Naive thymus-derived CD8-positive, alpha-beta T cell (primary cell): Measurements from ENCODE around the gene NEGR1. TPM values are rescaled to one million over a fixed set of nuclear protein-coding genes. Genes with fewer than 3 reads are reported as not detected.

Experiments used
- ATAC-seq, 2 donors: fragments of 150-1000 bp; cut with Tn5 transposase in 1 of 2; sonication (Bioruptor Pico), chemical (Tn5 transposase) in 1 of 2; 1 replicate in 1 of 2; 2 replicates in 1 of 2; pipeline ENCODE4 v1.10.0; 2021; ENCODE audit warnings: mild to moderate bottlenecking in 2 of 2, moderate library complexity in 2 of 2
- POLR2A ChIA-PET: fragments of 350-600 bp; sonication (Branson Sonifier 250); formaldehyde crosslinking; loops from one replicate; lab custom pipeline; 2021; ENCODE audit warnings: antibody characterized with exemption; lab: Charles Lee
- DNase-seq, 10 donors: peaks; one replicate each; pipeline versions ENCODE4 v3.0.0 to v3.0.0-alpha.2; 2020 to 2022
- H3K27ac Mint-ChIP-seq, 10 donors: one replicate each; pipeline ENCODE4 v1.8.0; 2020 to 2022; ENCODE audit warnings: mild to moderate bottlenecking in 10 of 10, mixed read lengths in 10 of 10, moderate library complexity in 4 of 10, inconsistent platforms in 1 of 10
- H3K27me3 Mint-ChIP-seq, 5 donors: one replicate each; pipeline ENCODE4 v1.8.0; 2021 to 2022; ENCODE audit warnings: mixed read lengths in 5 of 5
- H3K36me3 Mint-ChIP-seq, 3 donors: one replicate each; pipeline ENCODE4 v1.8.0; 2020 to 2022; ENCODE audit warnings: mixed read lengths in 3 of 3, mild to moderate bottlenecking in 2 of 3, inconsistent platforms in 1 of 3
- H3K4me1 Mint-ChIP-seq, 4 donors: one replicate each; pipeline ENCODE4 v1.8.0; 2021 to 2022; ENCODE audit warnings: mixed read lengths in 4 of 4
- H3K4me3 Mint-ChIP-seq, 10 donors: one replicate each; pipeline ENCODE4 v1.8.0; 2020 to 2022; ENCODE audit warnings: mild to moderate bottlenecking in 10 of 10, mixed read lengths in 10 of 10, moderate library complexity in 6 of 10, inconsistent platforms in 1 of 10
- H3K9me3 Mint-ChIP-seq, 9 donors: one replicate each; pipeline ENCODE4 v1.8.0; 2020 to 2022; ENCODE audit warnings: mixed read lengths in 9 of 9, mild to moderate bottlenecking in 3 of 9, inconsistent platforms in 1 of 9, moderate library complexity in 1 of 9
- polyA plus RNA-seq, 3 donors: library from polyadenylated mRNA; unstranded; fragments of 300-500 nt; fragmentation: Illumina TruSeq; gene quantifications; one replicate each; pipeline ENCODE4 v1.2.3, GENCODE V29; 2021
- total RNA-seq, 8 experiments: library from RNA in 2 of 8; stranded (reverse) in 2 of 8; gene quantifications; one replicate each; pipeline ENCODE4 v1.2.3 and lab custom pipeline; 2021 to 2026

The NEGR1 gene
- total and polyA plus RNA-seq, 5 experiments from 2014 or later = not detected

DNA sequence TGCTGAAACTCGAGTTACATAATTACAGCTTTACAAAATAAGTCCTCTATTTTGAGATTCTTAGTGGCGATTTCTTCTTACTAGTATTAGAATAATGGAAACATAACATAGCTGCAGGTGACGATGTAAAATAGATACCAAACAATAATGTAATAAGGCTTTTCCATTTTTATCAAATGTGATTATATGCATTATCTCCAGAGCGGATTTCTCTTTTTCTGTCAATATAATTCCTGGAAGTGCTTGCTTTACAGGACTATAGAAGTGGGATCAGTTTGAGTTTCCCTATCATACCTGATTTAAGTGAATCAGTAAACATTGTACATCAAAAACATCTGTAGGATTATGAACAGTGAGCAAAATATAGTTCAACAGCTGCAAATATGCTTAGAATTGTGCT is 442.5 kb downstream of the NEGR1 start:
- H3K36me3 Mint-ChIP-seq = no peaks in the 10 kb centered on the region
- no peak for ATAC-seq
- POLR2A ChIA-PET = no interaction called here
- H3K4me1 Mint-ChIP-seq = peaks cover 0 to 4% (median 0%) of the 10 kb centered on the region in 4 donors
- H3K27me3 Mint-ChIP-seq = peaks cover 0 to 2% (median 0%) of the 10 kb centered on the region in 5 donors
- no peak overlapping the region for H3K4me3 Mint-ChIP-seq
- DNase-seq = no peak
- H3K27ac Mint-ChIP-seq = no peak overlapping the region
- peaks cover 0 to 3% (median 0%) of the 10 kb centered on the region in 9 donors for H3K9me3 Mint-ChIP-seq

DNA sequence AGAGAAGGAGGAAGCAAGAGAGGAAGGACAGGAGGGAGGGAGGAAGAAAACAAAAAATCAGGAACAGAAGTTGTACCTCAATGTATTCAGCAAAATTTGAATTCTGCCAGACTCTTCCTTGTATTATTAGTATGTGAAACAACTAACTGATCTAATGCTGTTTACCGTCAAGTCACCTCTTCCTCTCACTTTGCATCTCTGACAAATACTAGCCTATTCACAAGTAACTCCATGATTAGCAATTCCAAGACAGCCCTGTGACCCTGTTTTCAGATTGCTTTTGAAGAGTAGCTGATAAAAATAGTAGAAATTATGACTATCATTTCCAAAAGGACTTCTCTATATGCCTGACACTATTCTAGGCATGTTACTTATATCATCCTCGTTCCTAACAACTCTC is 445.4 kb downstream of the NEGR1 start:
- H3K27ac Mint-ChIP-seq = no peak overlapping the region

DNA sequence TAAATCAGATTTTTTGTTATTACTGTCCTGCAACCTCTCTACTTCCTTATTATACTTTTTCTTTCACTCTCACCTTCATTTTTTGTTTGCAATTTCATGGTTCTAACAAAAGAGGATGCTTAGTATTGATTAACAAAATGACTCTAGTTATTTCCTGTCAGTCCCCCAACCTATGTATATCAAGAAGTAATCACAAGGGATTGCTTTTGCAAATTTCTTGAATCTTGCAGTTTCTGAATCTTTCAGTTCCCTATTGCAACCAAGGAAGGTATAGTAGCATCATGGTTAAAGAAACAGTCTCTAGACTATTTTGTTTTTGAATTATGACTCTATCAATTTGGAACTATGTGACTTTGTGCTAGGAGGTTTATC is 446.9 kb downstream of the NEGR1 start:
- peaks cover 0 to 3% (median 0%) of the 10 kb centered on the region in 9 donors for H3K9me3 Mint-ChIP-seq
- ATAC-seq (no peak), DNase-seq (no peak)
- H3K4me3 Mint-ChIP-seq = no peak overlapping the region
- peaks cover 0 to 4% (median 0%) of the 10 kb centered on the region in 4 donors for H3K4me1 Mint-ChIP-seq
- POLR2A ChIA-PET = no interaction called here
- peaks cover 0 to 2% (median 0%) of the 10 kb centered on the region in 5 donors for H3K27me3 Mint-ChIP-seq
- no peak overlapping the region for H3K27ac Mint-ChIP-seq
- no peaks in the 10 kb centered on the region for H3K36me3 Mint-ChIP-seq

More for the DNA sequence above, 445.4 kb downstream of the NEGR1 start:
- peaks cover 0 to 2% (median 0%) of the 10 kb centered on the region in 5 donors for H3K27me3 Mint-ChIP-seq
- H3K4me1 Mint-ChIP-seq = peaks cover 0 to 4% (median 0%) of the 10 kb centered on the region in 4 donors
- no peak overlapping the region for H3K4me3 Mint-ChIP-seq
- peaks cover 0 to 3% (median 0%) of the 10 kb centered on the region in 9 donors for H3K9me3 Mint-ChIP-seq
- no peaks in the 10 kb centered on the region for H3K36me3 Mint-ChIP-seq
- POLR2A ChIA-PET = no interaction called here
- DNase-seq (no peak), ATAC-seq (no peak)

DNA sequence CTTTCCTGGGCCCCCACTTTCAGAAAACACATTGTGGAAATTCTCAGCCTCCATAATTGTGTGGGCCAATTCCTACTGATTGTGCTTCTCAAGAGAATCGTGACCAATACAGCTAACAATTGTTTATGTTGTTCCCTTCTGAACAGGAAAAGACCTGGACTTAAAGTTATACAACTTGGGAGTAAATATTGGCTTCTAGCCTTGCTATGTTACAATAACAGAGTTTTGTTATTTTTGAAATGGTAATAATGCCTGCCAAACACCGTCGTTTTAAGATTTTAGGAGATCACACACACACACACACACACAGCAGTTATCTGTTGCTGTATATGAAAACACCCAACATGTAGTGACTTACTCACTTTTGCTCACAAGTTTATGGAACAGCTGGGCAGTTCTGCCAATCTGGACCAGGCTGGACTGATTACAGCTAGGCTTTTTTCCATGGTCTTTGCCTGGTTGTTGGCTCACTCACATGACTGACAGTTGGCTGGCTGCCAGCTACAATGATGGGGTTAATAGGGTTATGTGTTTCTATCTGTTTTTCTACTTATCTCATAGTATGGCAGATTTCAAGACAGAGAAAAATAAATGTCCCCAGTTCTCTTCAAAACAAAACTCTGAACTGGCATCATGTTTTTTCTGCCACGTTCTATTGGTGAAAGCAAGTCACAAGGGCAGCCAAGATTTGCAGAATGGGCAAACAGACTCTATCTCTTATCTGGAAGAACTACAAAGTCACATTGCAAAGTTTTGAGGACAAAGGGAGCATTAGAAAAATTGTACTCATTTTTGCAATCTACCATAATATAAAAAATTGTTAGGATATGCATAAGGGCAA is 447.5 kb downstream of the NEGR1 start:
- no peak overlapping the region for H3K4me3 Mint-ChIP-seq
- POLR2A ChIA-PET = no interaction called here
- DNase-seq (no peak), ATAC-seq (no peak)
- H3K27ac Mint-ChIP-seq = no peak overlapping the region
- H3K9me3 Mint-ChIP-seq = peaks cover 0 to 3% (median 0%) of the 10 kb centered on the region in 9 donors
- peaks cover 0 to 4% (median 0%) of the 10 kb centered on the region in 4 donors for H3K4me1 Mint-ChIP-seq
- no peaks in the 10 kb centered on the region for H3K36me3 Mint-ChIP-seq
- peaks cover 0 to 2% (median 0%) of the 10 kb centered on the region in 5 donors for H3K27me3 Mint-ChIP-seq

DNA sequence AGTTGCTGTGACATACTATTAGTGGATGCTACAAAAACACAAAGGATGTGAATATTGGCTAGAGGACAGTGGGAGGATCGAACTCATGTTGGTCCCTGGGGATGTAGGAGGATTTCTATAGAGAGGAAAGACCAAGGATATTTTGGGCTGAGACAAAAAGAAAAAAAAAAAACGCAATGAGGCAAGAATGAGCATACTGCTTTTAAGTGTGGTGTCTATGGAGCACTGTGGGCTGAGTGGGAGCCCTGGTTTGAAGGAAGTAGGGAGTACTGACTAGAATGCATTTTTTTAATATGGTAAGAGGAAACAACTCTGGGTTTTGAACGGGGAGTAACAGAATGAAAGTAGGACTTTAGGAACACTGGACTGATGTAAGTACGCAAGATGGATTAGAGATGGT is 450.7 kb downstream of the NEGR1 start:
- Mint-ChIP-seq H3K4me3 (no peak overlapping the region), H3K27me3 (peaks cover 0 to 1% (median 0%) of the 10 kb centered on the region in 5 donors), H3K4me1 (peaks cover 0 to 4% (median 0%) of the 10 kb centered on the region in 4 donors), H3K27ac (no peak overlapping the region), H3K36me3 (no peaks in the 10 kb centered on the region), H3K9me3 (peaks cover 0 to 4% (median 0%) of the 10 kb centered on the region in 9 donors)
- ATAC-seq = no peak
- DNase-seq = no peak
- POLR2A ChIA-PET = no interaction called here

DNA sequence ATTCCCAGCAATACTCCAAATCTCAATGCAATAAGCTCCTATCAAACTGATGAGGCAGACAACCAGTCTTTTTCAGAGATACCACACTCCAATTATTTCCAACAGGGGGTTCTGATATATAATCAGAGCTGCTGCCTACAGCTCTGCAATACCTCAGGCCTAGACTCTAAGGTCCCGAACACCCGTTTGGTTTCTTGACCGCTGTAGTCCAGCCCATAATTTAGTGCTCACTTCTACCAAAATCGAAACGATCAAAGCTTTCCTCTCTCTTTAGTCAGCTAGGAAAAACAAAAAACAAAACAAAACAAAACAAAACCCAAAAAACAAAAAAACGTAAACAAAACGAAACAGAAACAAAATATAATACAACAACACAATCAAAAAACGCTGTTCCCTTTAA is 453.0 kb downstream of the NEGR1 start:
- no peak overlapping the region for H3K4me3 Mint-ChIP-seq
- no peak overlapping the region for H3K27ac Mint-ChIP-seq
- peaks cover 0 to 4% (median 0%) of the 10 kb centered on the region in 9 donors for H3K9me3 Mint-ChIP-seq
- no peaks in the 10 kb centered on the region for H3K36me3 Mint-ChIP-seq
- H3K4me1 Mint-ChIP-seq = no peaks in the 10 kb centered on the region
- H3K27me3 Mint-ChIP-seq = no peaks in the 10 kb centered on the region
- POLR2A ChIA-PET = no interaction called here
- ATAC-seq (no peak), DNase-seq (no peak)

DNA sequence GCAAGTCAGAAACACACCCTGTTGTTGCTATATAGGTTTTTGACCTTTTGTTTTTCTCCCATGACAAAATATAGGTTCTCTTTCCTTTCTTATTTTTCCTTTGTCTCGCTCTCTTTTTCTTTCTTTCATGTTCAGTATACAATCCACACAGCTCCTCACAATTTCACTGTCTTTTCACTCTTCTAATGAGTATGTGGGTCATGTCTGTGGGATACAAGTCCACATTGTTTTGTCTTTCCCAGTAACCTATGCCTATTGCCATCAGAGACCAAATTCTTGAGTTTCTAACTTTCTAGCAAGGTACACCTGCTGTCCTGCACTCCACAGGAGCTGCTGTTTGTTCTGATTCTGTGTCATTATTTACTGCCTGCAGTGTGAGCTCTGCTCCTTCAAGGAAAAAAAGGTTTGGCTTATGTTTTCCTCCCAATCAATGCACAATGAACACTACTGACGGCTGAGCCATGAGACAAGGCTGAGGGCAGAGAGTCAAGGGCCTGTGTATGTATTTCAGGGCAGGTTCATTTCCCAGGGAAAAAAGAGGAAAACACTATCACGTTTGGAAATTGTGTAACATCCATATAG is 453.8 kb downstream of the NEGR1 start:
- Mint-ChIP-seq H3K27me3 (no peaks in the 10 kb centered on the region), H3K36me3 (no peaks in the 10 kb centered on the region), H3K4me3 (no peak overlapping the region), H3K27ac (no peak overlapping the region), H3K4me1 (no peaks in the 10 kb centered on the region), H3K9me3 (peaks cover 0 to 4% (median 0%) of the 10 kb centered on the region in 9 donors)
- no peak for DNase-seq
- POLR2A ChIA-PET = no interaction called here
- ATAC-seq = no peak

DNA sequence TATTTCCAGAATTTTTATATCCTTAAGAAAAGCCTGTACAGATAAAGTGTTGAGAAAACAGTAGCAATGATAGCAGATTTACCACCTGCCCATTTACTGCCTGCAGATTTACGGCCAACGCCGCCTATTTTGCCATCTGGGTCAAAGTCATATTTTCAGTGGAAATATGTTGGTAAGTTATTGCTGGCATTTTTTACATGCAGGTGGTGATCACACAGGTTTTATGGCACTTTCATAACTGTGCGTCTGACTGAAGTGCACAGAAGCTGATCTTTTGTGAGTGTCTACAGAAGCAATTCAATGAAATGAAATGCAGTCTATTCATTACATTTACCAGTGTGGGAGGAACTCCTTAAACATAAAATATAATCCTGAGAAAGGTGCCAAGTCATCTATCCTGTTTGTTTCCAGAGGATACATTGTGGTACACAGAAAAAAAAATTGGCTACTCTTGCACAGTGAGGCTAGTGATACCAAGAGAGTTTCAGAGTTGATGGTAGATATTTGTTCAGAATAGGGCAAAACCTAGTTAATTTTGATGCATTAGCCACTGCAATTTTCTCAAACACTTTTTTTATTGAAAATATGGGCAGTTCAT is 458.5 kb downstream of the NEGR1 start:
- ATAC-seq (no peak), DNase-seq (no peak)
- Mint-ChIP-seq H3K4me1 (no peaks in the 10 kb centered on the region), H3K4me3 (no peak overlapping the region), H3K27ac (no peak overlapping the region), H3K36me3 (no peaks in the 10 kb centered on the region), H3K27me3 (no peaks in the 10 kb centered on the region), H3K9me3 (peaks cover 0 to 8% (median 0%) of the 10 kb centered on the region in 9 donors)
- POLR2A ChIA-PET = no interaction called here

DNA sequence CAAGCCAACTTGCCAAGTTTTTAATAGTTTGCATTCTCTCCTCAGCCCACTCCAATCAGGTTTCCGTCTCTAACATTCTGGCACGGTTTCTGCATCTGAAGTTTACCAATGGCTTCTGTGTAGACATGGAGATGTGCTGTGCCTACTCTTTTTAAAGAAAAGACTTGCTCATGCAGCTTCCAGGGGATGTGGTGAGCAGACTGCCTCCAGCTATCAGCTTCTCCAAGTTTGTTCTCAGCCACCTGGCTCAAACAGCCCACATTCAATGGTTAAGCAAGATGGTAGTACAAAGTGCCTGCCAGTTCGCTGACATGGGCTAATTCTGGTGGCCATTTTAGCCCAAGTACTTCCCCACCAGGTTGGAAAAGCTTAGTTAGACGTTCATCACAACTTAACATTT is 465.3 kb downstream of the NEGR1 start:
- H3K27ac Mint-ChIP-seq = no peak overlapping the region
- POLR2A ChIA-PET = no interaction called here
- DNase-seq (no peak), ATAC-seq (no peak)
- no peaks in the 10 kb centered on the region for H3K36me3 Mint-ChIP-seq
- no peaks in the 10 kb centered on the region for H3K4me1 Mint-ChIP-seq
- no peaks in the 10 kb centered on the region for H3K27me3 Mint-ChIP-seq
- H3K4me3 Mint-ChIP-seq = no peak overlapping the region
- peaks cover 0 to 4% (median 0%) of the 10 kb centered on the region in 9 donors for H3K9me3 Mint-ChIP-seq

DNA sequence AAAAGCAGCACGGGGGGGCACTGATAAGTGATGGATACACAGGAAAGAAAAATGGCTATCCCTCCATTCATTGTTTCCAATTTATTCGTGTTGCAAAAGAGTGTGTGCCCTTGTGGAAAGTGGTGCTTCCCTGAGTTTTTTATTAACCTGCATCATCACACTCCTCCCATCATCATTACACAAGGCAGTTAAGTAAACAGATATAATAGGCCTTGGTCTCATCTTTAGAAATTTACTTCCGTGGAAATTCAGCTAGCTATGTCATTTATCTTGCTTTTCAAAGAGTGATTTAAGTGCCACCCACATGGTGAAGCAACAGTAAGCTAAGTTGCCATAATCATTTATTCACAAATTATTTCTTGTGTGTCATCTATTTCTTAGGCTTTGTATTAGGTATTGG is 473.3 kb downstream of the NEGR1 start:
- no peaks in the 10 kb centered on the region for H3K4me1 Mint-ChIP-seq
- POLR2A ChIA-PET = no interaction called here
- H3K27me3 Mint-ChIP-seq = no peaks in the 10 kb centered on the region
- DNase-seq = no peak
- no peaks in the 10 kb centered on the region for H3K36me3 Mint-ChIP-seq
- H3K27ac Mint-ChIP-seq = no peak overlapping the region
- peaks cover 0 to 3% (median 0%) of the 10 kb centered on the region in 9 donors for H3K9me3 Mint-ChIP-seq
- ATAC-seq = no peak
- no peak overlapping the region for H3K4me3 Mint-ChIP-seq

DNA sequence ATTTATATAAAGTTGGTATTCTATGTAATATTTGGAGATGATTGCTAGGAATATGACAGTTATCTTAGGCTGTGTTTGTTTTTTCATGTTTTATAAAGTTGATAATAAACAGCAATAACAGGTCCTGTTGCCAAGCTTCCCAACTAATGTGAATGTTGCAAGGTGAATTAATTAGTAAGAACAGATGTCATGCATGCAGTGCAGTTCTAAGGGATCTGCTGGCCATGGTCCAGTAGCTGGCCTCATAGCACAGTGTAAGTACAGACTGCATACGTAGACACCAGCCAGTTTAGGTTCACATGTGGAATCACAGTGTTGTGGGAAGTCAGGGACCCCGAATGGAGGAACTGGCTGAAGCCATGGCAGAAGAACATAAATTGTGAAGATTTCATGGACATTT is 478.2 kb downstream of the NEGR1 start:
- Mint-ChIP-seq H3K4me3 (no peak overlapping the region), H3K9me3 (peaks cover 0 to 3% (median 0%) of the 10 kb centered on the region in 9 donors), H3K4me1 (no peaks in the 10 kb centered on the region), H3K27me3 (no peaks in the 10 kb centered on the region), H3K27ac (no peak overlapping the region), H3K36me3 (no peaks in the 10 kb centered on the region)
- ATAC-seq = no peak
- DNase-seq = no peak
- POLR2A ChIA-PET = no interaction called here

DNA sequence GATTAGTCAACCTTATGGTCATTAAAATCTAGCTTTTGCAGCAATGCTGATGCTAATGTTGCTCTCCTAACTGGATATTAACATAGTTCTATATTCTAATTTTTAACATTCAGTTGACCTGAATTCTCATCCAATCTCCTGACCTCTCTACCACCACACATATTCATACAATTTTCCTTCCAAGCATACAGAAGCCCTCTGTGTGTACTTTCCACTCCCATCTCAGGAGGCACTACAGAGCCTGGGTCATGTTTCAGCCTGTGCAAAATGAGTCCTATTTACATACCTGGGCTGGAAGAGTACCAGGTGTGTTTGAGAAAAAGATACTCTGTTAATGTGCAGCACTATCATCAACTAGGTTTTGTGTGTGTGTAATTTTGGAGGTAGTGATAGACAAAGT is 486.3 kb downstream of the NEGR1 start:
- ATAC-seq (no peak), DNase-seq (no peak)
- no peaks in the 10 kb centered on the region for H3K36me3 Mint-ChIP-seq
- no peak overlapping the region for H3K27ac Mint-ChIP-seq
- H3K4me3 Mint-ChIP-seq = no peak overlapping the region
- H3K27me3 Mint-ChIP-seq = no peaks in the 10 kb centered on the region
- peaks cover 0 to 6% (median 0%) of the 10 kb centered on the region in 9 donors for H3K9me3 Mint-ChIP-seq
- POLR2A ChIA-PET = no interaction called here
- H3K4me1 Mint-ChIP-seq = no peaks in the 10 kb centered on the region

DNA sequence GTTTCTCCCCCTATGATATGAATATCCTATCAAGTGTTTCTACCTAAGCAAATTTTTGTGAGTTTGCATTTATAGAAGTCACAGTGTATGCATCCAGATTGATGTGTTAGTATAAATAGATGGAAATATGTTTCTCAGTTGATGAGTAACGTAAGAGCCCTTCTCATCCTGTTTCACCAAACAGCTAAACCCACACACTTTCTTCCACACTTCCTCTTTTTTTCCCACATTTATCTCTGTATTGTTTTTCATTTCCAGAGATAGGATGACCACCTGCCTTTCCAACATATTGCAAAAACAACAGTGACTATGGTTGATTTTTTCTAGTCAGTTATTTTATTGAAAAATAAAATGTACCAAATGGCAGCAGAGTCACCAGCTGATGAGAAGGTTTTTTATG is 490.1 kb downstream of the NEGR1 start:
- no peak overlapping the region for H3K27ac Mint-ChIP-seq
- H3K27me3 Mint-ChIP-seq = no peaks in the 10 kb centered on the region
- DNase-seq (no peak), ATAC-seq (no peak)
- no peak overlapping the region for H3K4me3 Mint-ChIP-seq
- H3K36me3 Mint-ChIP-seq = no peaks in the 10 kb centered on the region
- POLR2A ChIA-PET = no interaction called here
- no peaks in the 10 kb centered on the region for H3K9me3 Mint-ChIP-seq
- no peaks in the 10 kb centered on the region for H3K4me1 Mint-ChIP-seq
